ENCODE measurements around the gene TRIM9. TPM values are rescaled to one million over a fixed set of nuclear protein-coding genes. Genes with fewer than 3 reads are reported as not detected.

Gene TRIM9
- polyA plus RNA-seq, 4 donors = 1.0 to 3.2 (median 2.4) TPM

- no peak for DNase-seq (ENCODE audit: low read depth in 4 of 4, low spot score in 2 of 4)
Observed at GRCh38 chr14:51066576-51066975, 28.3 kb downstream of the TRIM9 start.

DNA sequence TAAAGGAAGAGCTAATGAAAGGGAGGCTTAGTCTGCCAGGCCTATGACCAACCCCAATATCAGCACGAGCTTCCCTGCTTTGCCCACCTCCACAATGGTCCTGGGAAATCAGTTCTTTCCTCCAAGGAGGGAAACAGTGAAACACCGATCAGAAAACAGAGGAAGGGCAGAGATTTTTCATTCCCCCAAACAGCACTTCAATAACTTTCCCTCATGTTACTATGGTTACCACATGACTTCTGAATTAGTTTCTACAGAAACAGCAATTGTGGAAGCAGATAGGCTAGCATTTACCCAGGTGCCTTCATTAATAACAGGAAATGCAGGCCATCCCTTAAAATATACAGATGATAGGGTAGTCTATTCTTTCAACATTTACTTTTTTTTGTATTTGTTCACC lies 35.9 kb downstream of the TRIM9 start:
- no peak for DNase-seq (ENCODE audit: low read depth in 4 of 4, low spot score in 2 of 4)

DNA sequence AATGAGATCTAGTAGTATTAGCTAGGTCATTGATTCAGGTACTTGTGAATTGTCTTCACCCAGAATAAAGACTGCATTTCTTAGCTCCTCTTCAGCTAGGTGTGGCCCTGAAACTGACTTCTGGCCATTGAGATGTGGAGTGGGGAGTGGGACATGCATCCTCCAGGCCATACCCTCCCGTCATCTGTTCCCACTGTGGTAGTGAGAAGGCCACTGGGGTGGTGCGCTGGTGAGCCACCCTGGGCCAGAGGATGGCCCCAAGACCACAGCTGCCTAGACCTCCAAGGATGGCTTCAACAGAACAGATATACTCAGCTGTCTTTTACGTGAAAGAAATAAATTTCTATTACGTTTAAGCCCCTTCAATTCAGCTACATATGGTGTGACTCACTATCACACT lies 36.5 kb downstream of the TRIM9 start:
- no peak for DNase-seq (ENCODE audit: low read depth in 4 of 4, low spot score in 2 of 4)

- no peak for DNase-seq (ENCODE audit: low read depth in 4 of 4, low spot score in 2 of 4)
Observed at GRCh38 chr14:51056421-51056820, 38.5 kb downstream of the TRIM9 start.

DNA sequence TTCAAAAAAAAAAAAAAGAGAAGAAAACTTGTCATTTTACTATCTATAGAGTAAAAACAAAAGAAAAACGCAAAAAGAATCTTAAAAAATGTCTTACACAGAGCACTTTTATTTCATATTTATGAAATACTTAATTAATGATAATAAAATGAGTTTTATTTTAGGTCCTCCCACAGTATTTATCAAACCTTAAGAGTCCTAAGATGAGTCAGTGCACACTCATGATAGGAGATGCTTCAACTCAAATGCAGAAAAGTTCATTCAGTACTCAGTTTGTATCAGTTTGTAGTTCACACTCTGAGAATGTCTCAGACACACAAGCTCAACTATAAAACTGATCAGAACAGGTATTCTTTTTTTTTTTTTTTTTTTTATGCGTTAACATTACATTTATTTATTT lies 41.7 kb downstream of the TRIM9 start:
- no peak for DNase-seq (ENCODE audit: low read depth in 4 of 4, low spot score in 2 of 4)

DNA sequence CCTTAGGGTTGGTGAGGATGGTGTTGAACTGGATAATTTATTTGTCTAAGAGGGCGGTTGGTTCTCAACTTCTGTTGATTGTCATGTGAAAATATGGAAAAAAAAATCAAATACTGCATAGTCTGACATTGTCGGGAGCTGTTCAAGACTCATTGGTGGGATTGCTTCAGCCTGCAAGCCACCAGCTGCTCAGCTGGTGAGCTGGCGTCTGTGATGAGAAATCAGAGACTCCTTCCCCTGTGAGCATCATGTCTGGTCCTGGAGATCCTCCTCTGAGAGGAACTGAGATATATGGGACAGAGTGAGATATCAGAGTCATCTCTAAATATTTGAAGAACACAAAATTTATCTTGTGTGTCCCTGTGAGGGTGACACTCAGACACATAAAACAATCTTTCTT lies 49.9 kb downstream of the TRIM9 start:
- DNase-seq (ENCODE audit: low read depth in 4 of 4, low spot score in 2 of 4) = no peak

DNA sequence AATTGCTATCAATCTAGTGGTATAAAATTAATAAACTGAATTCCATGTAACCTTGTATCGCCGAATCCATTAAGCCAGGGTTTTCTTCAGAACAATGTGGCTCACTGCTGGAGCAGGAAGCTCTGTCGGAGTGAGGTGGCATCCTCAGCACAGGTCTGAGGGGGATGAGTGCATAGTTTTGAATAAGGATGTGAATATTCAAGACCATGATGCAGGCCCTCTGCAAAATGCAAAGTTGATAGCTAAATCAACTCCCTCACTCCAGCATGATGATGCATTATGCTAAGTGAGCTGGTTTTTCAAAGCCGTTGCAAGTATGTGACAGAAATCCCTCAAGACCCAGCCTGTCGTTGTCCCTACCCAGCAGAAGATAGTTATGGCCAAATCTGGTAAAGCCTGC lies 53.0 kb downstream of the TRIM9 start:
- no peak for DNase-seq (ENCODE audit: low read depth in 4 of 4, low spot score in 2 of 4)

GRCh38 chr14:51041108-51041531 lies 53.8 kb downstream of the TRIM9 start:
- no peak for DNase-seq (ENCODE audit: low read depth in 4 of 4, low spot score in 2 of 4)

DNA sequence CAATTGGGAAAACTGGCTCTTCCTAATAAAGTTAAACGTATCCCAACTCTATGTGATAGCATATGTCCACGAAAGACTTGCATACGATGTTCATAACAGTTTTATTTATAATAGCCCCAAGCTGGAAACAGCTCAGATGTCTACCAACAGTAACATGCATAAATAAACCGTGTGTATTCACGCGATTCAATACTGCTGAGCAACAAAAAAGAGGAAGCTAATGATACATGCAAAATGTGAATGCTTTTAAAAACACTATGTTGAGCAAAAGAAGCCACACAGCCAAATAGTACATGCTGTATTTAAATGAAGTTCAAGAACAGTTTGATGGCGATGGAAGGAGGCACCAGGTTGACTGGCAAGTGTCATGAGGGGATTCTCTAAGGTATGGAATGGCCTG lies 55.7 kb downstream of the TRIM9 start:
- DNase-seq (ENCODE audit: low read depth in 4 of 4, low spot score in 2 of 4) = no peak

DNA sequence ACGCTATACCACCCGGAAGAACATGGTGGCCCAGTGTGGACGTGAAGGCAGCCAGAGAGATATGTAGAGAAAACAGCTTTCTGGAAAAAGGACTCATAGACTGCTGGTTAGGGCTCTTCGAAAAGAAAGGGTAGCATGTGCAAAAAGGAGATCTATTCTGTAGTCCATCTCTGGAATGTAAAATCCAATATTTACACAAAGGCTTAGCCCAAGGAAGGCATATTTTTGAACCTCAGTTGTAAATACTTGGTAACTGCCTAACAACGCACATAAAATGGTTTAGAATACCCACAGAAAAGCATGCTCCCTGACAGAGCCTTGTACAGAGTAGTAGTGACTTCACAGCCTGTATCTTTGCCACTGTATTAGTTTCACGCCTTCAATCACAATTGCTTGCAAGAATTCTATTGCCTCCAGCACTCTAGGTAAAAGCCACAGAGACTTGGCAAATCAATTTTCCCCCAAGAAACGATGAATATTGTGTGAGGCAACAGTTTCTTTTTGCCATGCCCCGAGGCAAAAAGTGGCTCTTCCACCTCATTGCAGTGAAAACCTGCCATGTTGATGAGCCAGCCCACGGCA lies 59.2 kb downstream of the TRIM9 start:
- no peak for DNase-seq (ENCODE audit: low read depth in 4 of 4, low spot score in 2 of 4)

DNA sequence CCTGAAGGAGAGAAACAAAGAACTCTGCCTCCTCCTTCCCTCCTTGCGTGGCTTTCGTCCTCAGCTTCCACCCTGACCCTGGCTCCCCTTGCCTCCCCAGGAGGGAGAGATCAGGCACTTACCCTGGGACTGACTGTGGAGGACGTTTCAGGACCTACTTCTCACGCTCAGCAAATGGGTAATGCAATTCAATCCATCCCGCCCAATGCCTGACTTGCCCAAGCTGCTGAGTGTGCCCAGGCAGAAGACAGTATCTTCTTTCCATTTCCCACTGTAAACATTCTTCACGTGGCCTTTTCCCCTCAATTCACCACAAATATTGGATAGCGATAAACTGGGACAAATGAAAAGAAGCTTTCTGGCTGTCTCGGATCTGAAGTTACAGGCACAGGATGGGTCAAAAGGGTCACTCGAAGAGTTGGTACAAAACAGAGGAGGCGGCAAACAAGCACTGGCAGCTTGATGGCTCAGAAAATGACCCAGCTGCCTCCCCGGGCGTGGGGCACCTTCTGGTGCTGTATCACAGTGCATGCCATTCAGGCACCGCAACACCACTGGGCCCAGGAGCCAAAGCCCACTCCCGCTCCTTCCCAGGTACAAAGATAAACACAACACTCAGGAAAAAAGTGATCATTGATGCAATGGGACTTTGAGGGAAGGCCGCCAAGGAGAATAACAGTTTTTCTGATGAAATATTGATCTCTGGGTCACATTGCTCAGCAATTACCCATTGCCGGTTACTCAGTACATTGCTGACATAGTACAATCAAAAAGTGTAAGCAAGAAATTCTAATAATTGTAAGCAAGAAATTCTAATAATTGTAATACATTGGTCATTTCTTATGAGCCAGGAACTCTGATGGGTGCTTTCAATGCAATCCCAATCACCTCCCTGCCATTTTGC lies 65.8 kb downstream of the TRIM9 start:
- DNase-seq (ENCODE audit: low read depth in 4 of 4, low spot score in 2 of 4) = no peak

DNA sequence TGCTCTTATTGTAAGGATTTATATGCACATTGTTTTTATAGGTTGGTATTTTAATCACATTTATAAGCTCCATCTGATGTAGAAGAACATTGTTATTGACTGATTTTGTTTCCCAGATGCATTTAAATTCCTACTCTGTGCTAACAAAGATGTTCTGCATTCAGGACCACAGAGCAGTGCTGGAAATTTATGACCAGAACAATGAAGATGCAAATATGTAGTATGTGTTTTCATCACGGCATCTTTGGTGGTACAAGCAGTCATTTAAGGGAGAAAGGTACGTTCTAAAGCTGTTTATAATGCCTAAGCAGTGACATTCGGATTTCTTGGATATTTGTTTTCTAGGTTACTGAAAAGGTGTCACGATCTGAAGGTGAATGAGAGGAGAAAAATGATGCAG lies 66.5 kb downstream of the TRIM9 start:
- DNase-seq (ENCODE audit: low read depth in 4 of 4, low spot score in 2 of 4) = no peak

GRCh38 chr14:51024377-51024776 lies 70.5 kb downstream of the TRIM9 start:
- no peak for DNase-seq (ENCODE audit: low read depth in 4 of 4, low spot score in 2 of 4)

DNA sequence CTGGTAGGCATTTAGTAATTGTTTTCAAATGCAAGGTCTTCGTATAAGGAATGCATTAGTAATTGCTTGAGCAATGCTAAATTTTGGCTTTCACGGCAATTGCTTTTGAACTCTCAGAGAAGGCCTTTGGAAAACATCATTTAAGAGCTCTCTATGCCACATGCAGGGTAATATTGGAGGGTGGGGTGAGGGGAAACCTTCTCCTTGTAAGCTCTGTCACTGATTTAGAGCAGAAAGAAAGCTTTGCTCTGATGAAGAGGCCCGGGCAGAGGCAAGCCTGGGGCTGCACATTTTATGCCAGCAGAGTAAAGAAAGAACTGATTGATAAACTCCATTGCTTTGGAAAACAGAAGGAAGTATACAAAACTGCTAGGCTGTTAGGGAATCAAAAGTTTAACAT lies 70.9 kb downstream of the TRIM9 start:
- DNase-seq (ENCODE audit: low read depth in 4 of 4, low spot score in 2 of 4) = no peak

DNA sequence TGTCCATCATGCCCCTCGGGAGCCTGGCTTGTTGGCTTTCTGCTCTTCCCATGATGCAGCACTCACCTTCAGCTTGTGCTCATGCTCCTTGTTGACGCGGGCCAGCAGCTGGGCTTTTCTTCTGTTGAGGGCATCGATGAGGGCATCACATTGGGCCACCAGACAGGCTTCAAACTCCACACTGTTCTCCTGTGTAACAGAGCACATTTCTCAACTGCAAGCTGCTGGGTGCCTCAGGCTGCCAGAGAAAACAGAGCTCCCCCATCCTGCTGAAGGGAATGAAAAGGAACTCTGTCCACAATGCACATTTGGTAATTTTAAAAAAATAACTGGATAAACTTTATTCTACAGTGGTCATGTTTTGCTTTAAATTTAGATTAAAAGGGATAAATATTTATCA lies 72.1 kb downstream of the TRIM9 start:
- no peak for DNase-seq (ENCODE audit: low read depth in 4 of 4, low spot score in 2 of 4)

DNA sequence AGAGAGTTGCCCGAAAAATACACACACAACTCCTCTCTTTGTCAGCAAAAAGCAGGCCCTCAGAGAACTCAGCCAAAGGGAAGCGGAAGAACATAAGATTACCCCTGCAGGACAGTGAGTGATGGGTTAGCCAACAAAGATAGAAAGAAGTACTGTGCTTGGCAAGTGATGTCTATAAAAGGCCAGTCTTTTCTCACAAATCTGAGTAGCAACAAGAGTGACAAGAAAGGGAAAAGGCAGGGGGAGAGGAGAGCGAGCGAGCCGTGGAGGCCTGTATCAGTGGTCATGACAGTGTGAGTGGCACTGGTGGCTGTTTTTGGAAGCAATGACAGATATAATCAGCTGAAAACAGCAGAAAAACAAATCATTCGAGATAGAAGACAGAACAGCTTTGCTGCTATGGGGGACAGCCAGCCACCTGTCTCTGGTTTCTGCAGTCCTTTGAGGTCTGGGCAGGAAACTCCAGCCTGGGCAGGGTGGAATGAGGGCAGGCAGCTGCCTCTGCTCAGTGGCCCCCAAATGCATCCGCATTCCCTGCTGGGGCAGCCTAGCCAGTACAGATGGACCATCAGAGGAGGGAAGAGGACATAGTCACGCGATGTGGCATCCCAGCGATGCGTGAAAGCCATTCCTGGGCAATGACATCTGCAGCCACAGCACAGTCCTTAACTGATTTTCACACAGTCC lies 74.7 kb downstream of the TRIM9 start:
- no peak for DNase-seq (ENCODE audit: low read depth in 4 of 4, low spot score in 2 of 4)

GRCh38 chr14:51019089-51019488 lies 75.8 kb downstream of the TRIM9 start:
- no peak for DNase-seq (ENCODE audit: low read depth in 4 of 4, low spot score in 2 of 4)

- no peak for DNase-seq (ENCODE audit: low read depth in 4 of 4, low spot score in 2 of 4)
Observed at GRCh38 chr14:51018521-51018920, 76.4 kb downstream of the TRIM9 start.

DNA sequence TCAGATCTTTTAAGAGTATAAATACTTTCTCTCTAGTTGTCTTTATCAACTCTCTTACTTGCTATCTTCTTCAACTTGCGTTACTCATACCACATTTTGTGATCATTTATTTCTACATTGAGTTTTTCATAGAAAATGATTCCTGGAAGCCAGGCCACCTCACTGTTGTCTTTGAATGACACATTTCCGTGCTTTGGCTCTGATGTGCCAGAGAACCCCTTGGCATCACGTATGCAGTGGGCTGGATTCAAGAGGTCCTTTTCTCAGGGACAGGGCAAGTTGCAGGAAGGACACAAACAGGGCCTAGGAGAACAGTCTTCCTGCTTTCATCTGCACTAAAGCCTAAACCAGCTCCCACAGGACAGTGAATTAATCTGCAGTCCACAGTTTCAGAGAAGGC lies 80.3 kb downstream of the TRIM9 start:
- DNase-seq (ENCODE audit: low read depth in 4 of 4, low spot score in 2 of 4) = no peak

- DNase-seq (ENCODE audit: low read depth in 4 of 4, low spot score in 2 of 4) = no peak
Observed at GRCh38 chr14:51014086-51014485, 80.8 kb downstream of the TRIM9 start.

DNA sequence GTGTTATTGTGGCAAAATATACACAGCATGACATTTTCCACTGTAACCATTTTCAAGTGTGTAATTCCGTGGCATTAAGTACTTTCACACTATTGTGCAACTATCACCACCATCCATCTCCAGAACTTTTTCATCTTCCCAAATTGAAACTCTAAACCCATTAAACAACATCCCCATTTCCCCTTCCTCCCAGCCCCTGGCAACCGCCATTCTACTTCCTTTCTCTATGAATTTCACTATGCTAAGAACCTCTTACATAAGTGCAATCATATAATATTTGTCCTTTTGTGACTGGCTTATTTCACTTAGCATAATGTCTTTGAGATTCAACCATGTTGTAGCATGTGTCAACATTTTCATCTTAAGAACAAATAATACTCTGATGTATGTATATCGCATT lies 82.8 kb downstream of the TRIM9 start:
- no peak for DNase-seq (ENCODE audit: low read depth in 4 of 4, low spot score in 2 of 4)

DNA sequence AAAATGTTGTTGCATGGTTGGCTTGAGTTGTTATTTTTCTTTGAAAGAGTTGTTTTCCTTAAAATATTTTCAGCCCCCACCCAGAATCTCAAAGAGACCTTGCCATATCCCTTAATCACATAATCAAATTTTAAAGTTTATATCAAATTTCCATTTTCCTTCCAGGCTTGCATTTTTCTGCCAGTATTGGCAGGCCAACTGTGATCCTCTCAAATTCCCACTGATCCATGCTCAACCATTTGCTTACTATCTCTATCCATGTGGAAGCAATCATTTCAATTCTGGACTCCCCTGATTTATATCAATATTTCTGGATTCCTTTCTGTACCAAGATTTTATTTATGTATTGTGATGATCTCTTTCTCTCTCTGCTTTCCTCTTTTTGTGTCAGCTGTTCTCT lies 86.5 kb downstream of the TRIM9 start:
- no peak for DNase-seq (ENCODE audit: low read depth in 4 of 4, low spot score in 2 of 4)

All from left renal cortex interstitium (tissue), 4 donors.